ENCODE measurements around the gene ABCC4.

Gene ABCC4

GRCh38 chr13:94987869-94988268, 313.4 kb downstream of the ABCC4 start:
- H3K4me3 ChIP-seq (ENCODE audit: low read length), result no peak overlapping the region
- H3K4me1 ChIP-seq (ENCODE audit: insufficient read depth, low read length), result peaks cover 19% of the 10 kb centered on the region; the same call in 1 of the 2 replicates
- no peaks in the 10 kb centered on the region for H3K27me3 ChIP-seq (ENCODE audit: insufficient read depth, low read length)
- no peaks in the 10 kb centered on the region for H3K9me3 ChIP-seq (ENCODE audit: insufficient read depth, low read depth, low read length)
- no peaks in the 10 kb centered on the region for H3K36me3 ChIP-seq (ENCODE audit: insufficient read depth, low read depth, low read length)
- no peak overlapping the region for H3K9ac ChIP-seq (ENCODE audit: low read depth, low read length)
- no peak overlapping the region for H3K27ac ChIP-seq (ENCODE audit: low read length)

- no peaks in the 10 kb centered on the region for H3K36me3 ChIP-seq (ENCODE audit: insufficient read depth, low read depth, low read length)
- H3K27ac ChIP-seq (ENCODE audit: low read length), result no peak overlapping the region
- H3K9ac ChIP-seq (ENCODE audit: low read depth, low read length), result no peak overlapping the region
- no peak overlapping the region for H3K4me3 ChIP-seq (ENCODE audit: low read length)
- H3K9me3 ChIP-seq (ENCODE audit: insufficient read depth, low read depth, low read length), result no peaks in the 10 kb centered on the region
- peaks cover 19% of the 10 kb centered on the region; the same call in 1 of the 2 replicates for H3K4me1 ChIP-seq (ENCODE audit: insufficient read depth, low read length)
- no peaks in the 10 kb centered on the region for H3K27me3 ChIP-seq (ENCODE audit: insufficient read depth, low read length)
Observed at GRCh38 chr13:94987081-94987480, 314.2 kb downstream of the ABCC4 start.

- Histone ChIP-seq H3K4me3 (ENCODE audit: low read length) (no peak overlapping the region), H3K36me3 (ENCODE audit: insufficient read depth, low read depth, low read length) (no peaks in the 10 kb centered on the region), H3K4me1 (ENCODE audit: insufficient read depth, low read length) (peaks cover 19% of the 10 kb centered on the region; the same call in 1 of the 2 replicates), H3K27ac (ENCODE audit: low read length) (no peak overlapping the region), H3K27me3 (ENCODE audit: insufficient read depth, low read length) (no peaks in the 10 kb centered on the region), H3K9ac (ENCODE audit: low read depth, low read length) (no peak overlapping the region), H3K9me3 (ENCODE audit: insufficient read depth, low read depth, low read length) (no peaks in the 10 kb centered on the region)
Observed at GRCh38 chr13:94984958-94985357, 316.3 kb downstream of the ABCC4 start.

- no peaks in the 10 kb centered on the region for H3K27me3 ChIP-seq (ENCODE audit: insufficient read depth, low read length)
- H3K9me3 ChIP-seq (ENCODE audit: insufficient read depth, low read depth, low read length), result no peaks in the 10 kb centered on the region
- no peak overlapping the region for H3K4me3 ChIP-seq (ENCODE audit: low read length)
- H3K4me1 ChIP-seq (ENCODE audit: insufficient read depth, low read length), result peaks cover 12% of the 10 kb centered on the region; the same call in 1 of the 2 replicates
- H3K27ac ChIP-seq (ENCODE audit: low read length), result no peak overlapping the region
- no peaks in the 10 kb centered on the region for H3K36me3 ChIP-seq (ENCODE audit: insufficient read depth, low read depth, low read length)
- H3K9ac ChIP-seq (ENCODE audit: low read depth, low read length), result no peak overlapping the region
Observed at GRCh38 chr13:94978516-94978915, 322.7 kb downstream of the ABCC4 start.

GRCh38 chr13:94974015-94974951, 327.0 kb downstream of the ABCC4 start:
- Histone ChIP-seq H3K9me3 (ENCODE audit: insufficient read depth, low read depth, low read length) (no peaks in the 10 kb centered on the region), H3K27me3 (ENCODE audit: insufficient read depth, low read length) (peaks cover 7% of the 10 kb centered on the region; the same call in 1 of the 2 replicates), H3K9ac (ENCODE audit: low read depth, low read length) (no peak overlapping the region), H3K27ac (ENCODE audit: low read length) (no peak overlapping the region), H3K36me3 (ENCODE audit: insufficient read depth, low read depth, low read length) (no peaks in the 10 kb centered on the region), H3K4me1 (ENCODE audit: insufficient read depth, low read length) (peaks cover 25% of the 10 kb centered on the region; the same call in 1 of the 2 replicates), H3K4me3 (ENCODE audit: low read length) (no peak overlapping the region)

- peaks cover 16% of the 10 kb centered on the region for H3K27me3 ChIP-seq (ENCODE audit: insufficient read depth, low read length)
- no peak overlapping the region for H3K9ac ChIP-seq (ENCODE audit: low read depth, low read length)
Observed at GRCh38 chr13:94972262-94972661, 329.0 kb downstream of the ABCC4 start.

More at GRCh38 chr13:94972262-94972661, 329.0 kb downstream of the ABCC4 start:
- Histone ChIP-seq H3K27ac (ENCODE audit: low read length) (no peak overlapping the region), H3K4me1 (ENCODE audit: insufficient read depth, low read length) (peaks cover 29% of the 10 kb centered on the region; the same call in 1 of the 2 replicates), H3K4me3 (ENCODE audit: low read length) (no peak overlapping the region), H3K36me3 (ENCODE audit: insufficient read depth, low read depth, low read length) (no peaks in the 10 kb centered on the region), H3K9me3 (ENCODE audit: insufficient read depth, low read depth, low read length) (no peaks in the 10 kb centered on the region)

All from iPS-20b (cell line).